ENCODE measurements around the gene NDUFS8. TPM values are rescaled to one million over a fixed set of nuclear protein-coding genes. Genes with fewer than 3 reads are reported as not detected.

Gene NDUFS8
- total and polyA plus RNA-seq, 2 of the 13 experiments (the other 11 are each of a cell fraction or from before 2014, with no cell fraction given), result 96.7 to 158 TPM

DNA sequence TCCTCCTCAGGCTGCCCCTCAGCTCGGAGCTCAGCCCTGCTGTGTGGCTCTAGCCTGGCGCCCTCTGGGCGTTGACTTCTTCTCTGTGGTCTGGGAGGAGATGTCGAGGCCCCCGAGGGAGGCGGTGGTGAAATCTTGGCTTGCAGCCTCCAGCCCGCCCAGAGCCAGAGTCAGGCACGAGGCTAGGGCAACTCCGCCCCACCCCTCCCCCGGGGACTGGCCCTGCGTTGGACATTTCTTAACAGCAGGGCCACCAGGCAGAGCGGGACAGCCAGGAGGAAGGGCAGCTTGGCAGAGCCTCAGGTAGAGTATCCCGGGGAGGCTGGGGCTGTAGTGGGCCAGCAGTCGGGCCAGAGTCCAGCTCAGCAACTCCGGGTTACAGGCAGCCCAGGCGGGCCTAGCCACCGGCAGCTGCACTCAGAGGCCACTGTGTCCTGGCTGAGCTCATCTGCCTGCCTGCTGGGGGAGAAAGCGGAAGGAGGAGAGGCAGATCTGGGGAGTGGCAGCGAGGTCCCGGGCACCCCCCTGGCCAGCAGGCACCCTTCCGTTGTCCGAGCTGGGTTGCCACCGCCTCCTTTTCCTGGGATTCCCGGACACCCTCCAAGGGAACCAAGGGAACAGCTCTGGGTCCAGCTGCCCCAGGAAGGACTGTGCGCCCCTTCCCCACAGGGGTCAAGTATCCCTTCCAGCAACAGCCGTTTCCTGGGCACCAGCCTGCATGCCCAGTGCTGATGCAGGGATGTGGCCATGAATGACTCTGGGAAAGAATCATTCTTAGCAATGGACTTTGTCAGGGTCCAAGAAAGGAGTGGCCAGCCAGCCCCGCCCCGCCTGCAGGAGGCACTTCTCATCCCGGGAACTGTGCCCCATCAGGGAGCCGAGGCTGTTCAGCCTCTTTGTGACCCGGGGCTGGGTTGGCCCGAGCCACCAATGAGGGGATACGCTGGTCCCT lies 20.1 kb upstream of the NDUFS8 start, which contains the start of gene ALDH3B1 (continued):
- TF ChIP-seq POLR2A (IDR thresholded peaks at IDR 0.05; ENCODE audit: insufficient read depth in 1 of 2, low read depth in 2 of 2, low read length in 2 of 2) (peak in 1 of 2 experiments; percentile 62; a peak in 2 of 4 replicates), TP53 (CRISPR knock-in tag; conservative IDR thresholded peaks at IDR 0.05) (no peak; the same call in 1 of the 2 replicates), ZNF484 (CRISPR knock-in tag; IDR thresholded peaks at IDR 0.05; ENCODE audit: borderline replicate concordance, low read depth) (no peak), ZNF160 (CRISPR knock-in tag; IDR thresholded peaks at IDR 0.05) (no peak), SRY (CRISPR knock-in tag; IDR thresholded peaks at IDR 0.05) (peak; percentile 27; the same call in 1 of the 2 replicates), ZNF326 (CRISPR knock-in tag; IDR thresholded peaks at IDR 0.05; ENCODE audit: borderline replicate concordance) (no peak), DBP (CRISPR knock-in tag; IDR thresholded peaks at IDR 0.05; ENCODE audit: not compliant biosample characterization) (no peak), RELA (CRISPR knock-in tag; IDR thresholded peaks at IDR 0.05) (no peak), NR3C1 (CRISPR knock-in tag; IDR thresholded peaks at IDR 0.05) (no peak), ETV5 (CRISPR knock-in tag; IDR thresholded peaks at IDR 0.05; ENCODE audit: borderline replicate concordance) (no peak), NRL (CRISPR knock-in tag; IDR thresholded peaks at IDR 0.05; ENCODE audit: borderline replicate concordance) (peak; percentile 64), MAZ (IDR thresholded peaks at IDR 0.05; ENCODE audit: borderline replicate concordance, low read depth, low read length) (0 out of 2 replicates have a peak, but pooled peaks have one; percentile 21), MAZ (CRISPR knock-in tag; IDR thresholded peaks at IDR 0.05; ENCODE audit: low read depth) (peak; percentile 72; the same call in 1 of the 2 replicates), ZMYM4 (CRISPR knock-in tag; IDR thresholded peaks at IDR 0.05) (peak; percentile 50), ZNF432 (CRISPR knock-in tag; IDR thresholded peaks at IDR 0.05; ENCODE audit: borderline replicate concordance) (no peak), PAWR (CRISPR knock-in tag; IDR thresholded peaks at IDR 0.05; ENCODE audit: borderline replicate concordance) (no peak), CREM (IDR thresholded peaks at IDR 0.05) (0 out of 2 replicates have a peak, but pooled peaks have one; percentile 30), CREM (CRISPR knock-in tag; IDR thresholded peaks at IDR 0.05) (no peak), ZNF382 (CRISPR knock-in tag; IDR thresholded peaks at IDR 0.05; ENCODE audit: borderline replicate concordance) (no peak)
- TF ChIP-seq, protein P1, sequence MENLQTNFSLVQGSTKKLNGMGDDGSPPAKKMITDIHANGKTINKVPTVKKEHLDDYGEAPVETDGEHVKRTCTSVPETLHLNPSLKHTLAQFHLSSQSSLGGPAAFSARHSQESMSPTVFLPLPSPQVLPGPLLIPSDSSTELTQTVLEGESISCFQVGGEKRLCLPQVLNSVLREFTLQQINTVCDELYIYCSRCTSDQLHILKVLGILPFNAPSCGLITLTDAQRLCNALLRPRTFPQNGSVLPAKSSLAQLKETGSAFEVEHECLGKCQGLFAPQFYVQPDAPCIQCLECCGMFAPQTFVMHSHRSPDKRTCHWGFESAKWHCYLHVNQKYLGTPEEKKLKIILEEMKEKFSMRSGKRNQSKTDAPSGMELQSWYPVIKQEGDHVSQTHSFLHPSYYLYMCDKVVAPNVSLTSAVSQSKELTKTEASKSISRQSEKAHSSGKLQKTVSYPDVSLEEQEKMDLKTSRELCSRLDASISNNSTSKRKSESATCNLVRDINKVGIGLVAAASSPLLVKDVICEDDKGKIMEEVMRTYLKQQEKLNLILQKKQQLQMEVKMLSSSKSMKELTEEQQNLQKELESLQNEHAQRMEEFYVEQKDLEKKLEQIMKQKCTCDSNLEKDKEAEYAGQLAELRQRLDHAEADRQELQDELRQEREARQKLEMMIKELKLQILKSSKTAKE (CRISPR knock-in tag; IDR thresholded peaks at IDR 0.05; ENCODE audit: borderline replicate concordance), result no peak
- TF ChIP-seq, protein P2, sequence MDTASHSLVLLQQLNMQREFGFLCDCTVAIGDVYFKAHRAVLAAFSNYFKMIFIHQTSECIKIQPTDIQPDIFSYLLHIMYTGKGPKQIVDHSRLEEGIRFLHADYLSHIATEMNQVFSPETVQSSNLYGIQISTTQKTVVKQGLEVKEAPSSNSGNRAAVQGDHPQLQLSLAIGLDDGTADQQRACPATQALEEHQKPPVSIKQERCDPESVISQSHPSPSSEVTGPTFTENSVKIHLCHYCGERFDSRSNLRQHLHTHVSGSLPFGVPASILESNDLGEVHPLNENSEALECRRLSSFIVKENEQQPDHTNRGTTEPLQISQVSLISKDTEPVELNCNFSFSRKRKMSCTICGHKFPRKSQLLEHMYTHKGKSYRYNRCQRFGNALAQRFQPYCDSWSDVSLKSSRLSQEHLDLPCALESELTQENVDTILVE (CRISPR knock-in tag; IDR thresholded peaks at IDR 0.05), result peak; percentile 32; the same call in 1 of the 2 replicates
- TF ChIP-seq, protein P3, sequence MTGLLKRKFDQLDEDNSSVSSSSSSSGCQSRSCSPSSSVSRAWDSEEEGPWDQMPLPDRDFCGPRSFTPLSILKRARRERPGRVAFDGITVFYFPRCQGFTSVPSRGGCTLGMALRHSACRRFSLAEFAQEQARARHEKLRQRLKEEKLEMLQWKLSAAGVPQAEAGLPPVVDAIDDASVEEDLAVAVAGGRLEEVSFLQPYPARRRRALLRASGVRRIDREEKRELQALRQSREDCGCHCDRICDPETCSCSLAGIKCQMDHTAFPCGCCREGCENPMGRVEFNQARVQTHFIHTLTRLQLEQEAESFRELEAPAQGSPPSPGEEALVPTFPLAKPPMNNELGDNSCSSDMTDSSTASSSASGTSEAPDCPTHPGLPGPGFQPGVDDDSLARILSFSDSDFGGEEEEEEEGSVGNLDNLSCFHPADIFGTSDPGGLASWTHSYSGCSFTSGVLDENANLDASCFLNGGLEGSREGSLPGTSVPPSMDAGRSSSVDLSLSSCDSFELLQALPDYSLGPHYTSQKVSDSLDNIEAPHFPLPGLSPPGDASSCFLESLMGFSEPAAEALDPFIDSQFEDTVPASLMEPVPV (CRISPR knock-in tag; IDR thresholded peaks at IDR 0.05), result no peak
